CD4-positive, alpha-beta T cell treated with Interleukin-1 beta for 1 hour (primary cell): ENCODE measurements around the gene CYB5B.

Experiments used
- DNase-seq, 2 donors: peaks; one replicate each; pipeline ENCODE4 v3.0.0-alpha.2; 2020 to 2022

Gene CYB5B

DNA sequence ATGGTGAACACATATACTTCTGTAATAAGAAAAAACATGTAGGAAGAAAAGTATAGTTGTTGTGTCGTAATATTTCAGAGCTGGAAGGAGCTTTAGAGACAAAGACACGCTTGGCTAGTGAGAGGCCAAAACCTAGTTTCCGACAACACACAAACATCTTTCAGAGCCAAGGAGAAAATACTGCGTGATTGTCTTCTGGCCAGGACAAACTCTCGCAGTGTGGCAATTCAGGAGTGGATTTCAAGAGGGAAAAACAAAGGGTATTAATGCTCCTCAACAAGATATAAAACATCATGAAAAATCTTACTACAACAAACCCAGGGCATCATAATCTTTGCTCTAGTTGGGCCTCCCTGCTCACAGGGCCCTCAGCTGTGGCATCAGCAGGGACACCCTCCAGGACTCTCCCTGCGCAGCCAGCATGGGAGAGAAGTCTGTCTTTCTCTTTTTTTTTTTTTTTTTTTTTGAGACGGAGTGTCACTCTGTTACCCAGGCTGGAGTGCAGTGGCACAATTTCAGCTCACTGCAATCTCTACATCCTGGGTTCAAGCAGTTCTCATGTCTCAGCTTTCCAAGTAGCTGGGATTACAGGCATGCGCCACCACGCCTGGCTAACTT, 66.4 kb downstream of the CYB5B start:
- DNase-seq = no peak

DNA sequence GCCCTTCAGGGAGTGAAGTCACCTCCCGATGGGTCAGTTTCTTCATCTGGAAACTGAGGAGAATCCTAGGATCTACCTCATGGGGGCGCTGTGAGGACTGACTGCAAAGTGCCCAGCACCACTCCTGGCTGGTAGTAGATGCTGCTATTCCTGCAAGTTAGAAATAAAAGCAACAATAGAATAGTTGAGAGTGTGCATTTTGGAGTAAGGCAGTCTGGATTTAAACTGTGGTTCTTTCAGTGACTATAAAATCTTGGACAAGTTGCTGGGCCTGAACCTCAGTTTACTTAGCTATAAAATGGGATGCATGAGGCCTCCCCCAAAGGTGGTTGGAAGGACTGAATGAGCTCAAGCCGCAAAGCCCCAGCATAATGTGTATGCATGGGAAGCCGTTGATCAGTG, 70.6 kb downstream of the CYB5B start:
- DNase-seq = peak; percentile 25 to 29

DNA sequence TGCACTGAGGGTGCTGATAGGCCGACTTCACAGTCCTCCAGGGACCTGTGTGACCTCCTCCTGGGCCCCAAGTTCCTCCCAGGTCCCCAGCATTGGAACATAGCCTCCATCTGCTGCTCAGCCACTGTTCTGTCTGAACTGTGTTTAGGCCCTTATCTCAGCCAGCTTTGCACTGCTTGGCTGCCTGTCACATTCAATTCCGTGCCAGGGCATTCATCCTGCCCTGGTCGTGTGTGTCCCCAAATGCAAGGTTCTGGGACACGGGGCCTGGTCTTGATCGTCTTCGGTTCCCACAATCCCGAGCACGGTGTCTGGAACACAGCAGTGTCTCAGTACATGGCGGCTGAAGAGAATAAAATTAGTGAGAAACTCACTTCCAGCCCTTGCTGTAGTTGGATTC, 71.4 kb downstream of the CYB5B start:
- no peak for DNase-seq

DNA sequence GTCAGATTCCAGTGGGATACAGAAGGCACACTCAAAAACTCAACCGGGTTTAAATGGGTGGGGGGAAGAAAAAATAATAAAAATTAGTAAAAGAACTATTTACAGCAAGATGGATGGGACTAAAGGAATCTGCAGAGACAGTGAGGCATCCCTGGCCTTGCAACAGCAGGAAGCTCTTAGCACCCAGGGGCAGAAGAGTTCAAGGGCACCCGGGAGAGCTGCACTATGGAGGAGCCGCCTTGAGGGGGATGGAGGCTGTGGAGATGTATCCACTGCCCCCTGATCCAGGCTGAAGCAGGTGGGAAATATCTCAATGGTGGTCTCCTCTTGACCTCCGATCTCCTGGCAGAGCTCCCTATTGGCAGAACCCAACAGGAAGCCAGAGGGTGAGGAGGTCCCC, 72.0 kb downstream of the CYB5B start:
- DNase-seq = no peak

DNA sequence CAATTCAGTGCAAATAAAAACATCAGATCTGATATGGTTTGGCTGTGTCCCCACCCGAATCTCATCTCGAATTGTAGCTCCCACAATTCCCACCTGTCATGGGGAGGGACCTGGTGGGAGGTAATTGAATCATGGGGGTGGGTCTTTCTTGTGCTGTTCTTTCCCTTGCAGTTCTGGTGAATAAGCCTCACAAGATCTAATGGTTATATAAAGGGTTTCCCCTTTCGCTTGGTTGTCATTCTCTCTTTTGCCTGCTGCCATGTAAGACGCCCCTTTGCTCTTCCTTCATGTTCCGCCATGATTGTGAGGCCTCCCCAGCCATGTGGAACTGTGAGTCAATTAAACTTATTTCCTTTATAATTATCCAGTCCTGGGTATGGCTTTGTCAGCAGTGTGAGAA, 72.5 kb downstream of the CYB5B start:
- DNase-seq = no peak

DNA sequence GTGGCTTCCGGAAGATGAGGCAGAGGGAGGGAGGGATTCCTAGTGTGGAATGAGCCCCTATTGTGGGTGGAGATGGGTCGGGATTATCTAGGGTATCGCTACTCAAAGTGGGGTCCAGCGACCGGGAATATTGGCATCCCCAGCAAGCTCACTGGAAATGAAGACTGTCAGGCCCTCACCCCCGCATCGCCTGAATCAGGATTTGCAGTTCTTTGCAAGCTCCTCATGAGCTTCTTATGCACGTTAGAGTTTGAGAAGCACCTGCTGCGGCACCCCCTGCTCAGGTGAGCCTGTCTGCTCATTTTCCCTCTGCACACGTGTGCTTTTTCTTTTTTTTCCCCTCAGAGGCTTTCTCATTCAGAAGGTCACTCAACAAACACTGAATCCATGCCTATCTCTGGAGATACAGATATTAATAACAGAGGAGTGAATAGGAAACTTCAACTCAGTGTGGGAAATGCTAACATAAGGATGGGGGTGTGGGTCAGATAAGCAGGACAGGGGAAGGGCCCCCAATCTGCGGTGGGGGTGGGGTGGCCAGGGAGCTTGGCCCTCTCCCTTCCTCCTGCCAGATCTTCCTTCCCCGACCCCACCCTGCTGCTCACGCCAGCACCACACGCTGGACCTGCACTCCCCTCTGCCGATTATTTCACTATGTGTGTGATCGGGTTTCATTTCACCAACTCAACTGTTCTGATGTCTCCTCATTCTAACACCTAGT, 73.6 kb downstream of the CYB5B start:
- no peak for DNase-seq

DNA sequence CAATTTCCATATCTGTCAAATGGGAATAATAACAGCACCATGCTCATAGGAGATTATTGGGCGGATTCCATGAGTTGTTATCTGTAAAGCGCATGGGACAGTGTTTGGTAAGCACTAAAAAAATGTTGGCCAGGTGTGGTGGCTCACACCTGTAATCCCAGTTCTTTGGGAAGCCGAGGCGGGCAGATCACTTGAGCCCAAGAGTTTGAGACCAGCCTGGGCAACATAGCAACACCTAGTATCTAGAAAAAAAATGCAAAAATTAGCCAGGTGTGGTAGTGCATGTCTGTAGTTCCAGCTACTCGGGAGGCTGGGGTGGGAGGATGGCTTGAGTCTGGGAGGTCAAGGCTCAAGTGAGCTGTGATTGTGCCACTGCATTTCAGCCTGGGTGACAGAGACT, 74.5 kb downstream of the CYB5B start:
- DNase-seq = no peak

DNA sequence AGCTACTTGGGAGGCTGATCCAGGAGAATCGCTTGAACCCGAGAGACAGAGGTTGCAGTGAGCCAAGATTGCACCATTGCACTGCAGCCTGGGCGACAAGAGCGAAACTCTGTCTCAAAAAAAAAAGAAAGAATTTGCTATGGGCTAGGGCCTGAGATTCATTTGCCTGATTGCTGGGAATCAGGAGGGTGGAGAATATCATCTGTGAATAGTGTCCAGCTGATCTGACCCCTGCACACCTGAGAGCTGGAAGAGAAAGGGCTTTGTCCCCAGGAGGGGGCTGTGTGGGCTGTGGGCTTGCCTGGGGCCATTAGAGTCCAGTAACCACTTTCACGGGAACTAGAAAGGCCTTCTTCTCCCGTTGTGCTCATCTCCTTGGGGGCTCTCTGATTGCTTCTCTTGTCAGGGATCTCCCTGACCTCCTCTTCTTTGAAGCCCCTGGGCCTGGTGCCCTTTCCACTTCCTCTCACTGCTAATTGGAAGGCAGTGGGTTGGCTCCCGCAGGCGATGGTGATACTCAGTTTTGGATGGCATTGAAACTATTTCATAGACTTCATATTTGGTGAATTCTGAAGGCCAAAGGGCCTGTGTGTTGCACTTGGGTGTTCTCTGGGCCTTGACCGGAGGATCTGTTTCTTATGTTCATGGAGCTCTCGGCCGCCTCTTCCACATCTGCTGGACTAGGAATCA, 75.3 kb downstream of the CYB5B start:
- no peak for DNase-seq

DNA sequence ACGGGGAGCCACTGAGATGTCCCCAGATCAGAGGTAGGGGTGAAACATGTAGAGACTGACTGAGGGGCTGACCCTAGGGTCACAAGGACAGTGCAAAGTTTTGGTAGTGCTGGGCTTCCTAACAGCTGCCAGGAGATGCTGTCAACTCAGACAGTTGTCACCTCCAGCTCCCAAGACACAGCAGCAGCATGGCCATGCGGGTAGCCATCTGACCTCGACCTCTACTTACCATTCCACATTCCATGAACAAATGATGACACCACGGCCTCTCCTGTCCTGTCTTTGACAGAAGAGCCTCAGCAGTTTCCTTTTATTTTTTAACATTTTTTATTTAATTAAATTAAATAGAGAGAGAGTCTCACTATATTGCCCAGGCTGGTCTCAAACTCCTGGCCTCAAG, 76.1 kb downstream of the CYB5B start:
- DNase-seq = no peak

DNA sequence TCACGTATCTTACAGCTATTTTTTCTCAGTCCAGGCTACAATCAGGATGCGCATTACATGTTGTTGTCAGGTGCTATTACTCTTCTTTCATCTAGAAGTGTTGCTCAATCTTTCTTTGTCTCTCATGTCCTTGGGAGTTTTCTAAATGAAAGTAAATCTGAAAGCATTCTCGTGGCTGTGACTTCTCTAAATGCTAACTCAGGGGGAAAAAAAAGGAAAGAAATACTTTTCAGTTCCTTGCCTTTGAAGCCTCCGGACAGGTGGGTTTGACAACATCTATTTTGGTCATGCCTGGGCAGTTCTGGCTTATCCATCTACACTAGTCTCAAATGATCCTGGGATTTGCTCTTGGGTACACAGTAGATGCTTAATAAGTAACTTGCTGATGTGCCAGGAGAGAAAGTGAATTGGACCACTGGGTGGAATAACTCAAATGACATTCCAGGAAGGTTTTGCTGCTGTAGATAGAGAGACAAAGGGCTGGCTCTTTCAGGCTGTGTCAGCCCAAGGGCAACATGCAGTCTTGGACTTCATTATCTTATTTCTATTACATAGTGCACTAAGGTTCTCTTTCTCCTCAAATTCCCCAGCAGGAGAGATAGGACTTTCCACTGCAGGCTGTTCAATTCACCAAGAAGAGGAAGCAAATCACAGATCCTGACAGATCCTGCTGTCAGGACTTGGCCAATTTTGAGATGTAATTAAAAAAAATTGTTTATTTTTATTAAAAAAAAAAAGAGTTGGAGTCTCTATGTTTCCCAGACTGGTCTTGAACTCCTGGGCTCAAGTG, 77.7 kb downstream of the CYB5B start:
- DNase-seq = no peak

DNA sequence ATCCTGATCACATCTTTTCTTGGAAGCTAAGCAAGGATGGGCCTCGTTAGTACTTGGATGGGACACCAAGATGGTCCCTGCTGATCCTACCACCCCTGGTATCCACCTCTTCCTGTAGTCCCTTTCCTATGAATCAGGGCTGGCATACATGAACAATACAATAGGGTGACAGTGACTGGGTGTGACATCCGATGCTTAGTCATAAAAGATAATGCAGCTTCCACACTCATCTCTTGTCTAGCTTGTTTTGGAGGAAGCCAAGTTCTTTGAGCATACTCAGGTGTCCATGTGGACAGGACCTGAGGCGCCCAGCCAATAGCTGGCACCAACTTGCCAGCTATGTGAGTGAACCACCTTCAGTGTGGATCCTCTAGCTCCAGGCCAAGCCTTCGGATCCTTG, 78.8 kb downstream of the CYB5B start:
- DNase-seq = no peak

DNA sequence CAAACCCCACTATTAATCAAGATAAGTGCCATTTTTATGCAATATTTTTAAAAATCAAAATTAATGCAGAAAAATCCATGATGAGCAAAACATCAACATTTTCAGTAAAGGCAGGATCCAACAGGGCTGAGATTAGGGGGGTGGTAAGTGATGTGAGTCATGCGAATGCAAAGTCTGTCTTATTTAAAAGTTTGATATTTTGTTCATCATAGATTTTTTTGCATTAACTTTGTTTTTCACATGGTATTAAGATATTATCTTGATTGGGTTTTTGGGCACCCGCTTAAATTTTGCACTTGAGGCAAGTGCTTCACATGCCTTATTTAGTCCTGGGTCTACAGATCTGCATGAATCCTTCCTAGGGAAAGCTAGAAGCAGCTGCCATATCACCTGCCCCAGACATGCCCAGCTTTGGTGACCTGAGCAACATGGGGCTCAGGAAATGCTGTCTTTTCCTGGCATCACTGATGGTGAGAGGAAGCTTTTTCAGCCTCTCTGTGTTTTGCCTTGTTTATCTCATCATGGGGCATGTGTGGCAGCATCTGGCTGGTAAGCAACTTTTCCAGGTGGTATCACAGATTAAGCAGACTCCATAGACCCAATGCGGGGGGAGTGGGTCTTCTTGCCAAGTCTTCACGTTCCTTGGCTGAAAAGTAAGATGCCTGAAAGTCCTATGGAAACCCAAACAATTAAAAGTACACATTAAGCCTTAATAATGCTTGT, 83.8 kb downstream of the CYB5B start:
- DNase-seq = no peak

DNA sequence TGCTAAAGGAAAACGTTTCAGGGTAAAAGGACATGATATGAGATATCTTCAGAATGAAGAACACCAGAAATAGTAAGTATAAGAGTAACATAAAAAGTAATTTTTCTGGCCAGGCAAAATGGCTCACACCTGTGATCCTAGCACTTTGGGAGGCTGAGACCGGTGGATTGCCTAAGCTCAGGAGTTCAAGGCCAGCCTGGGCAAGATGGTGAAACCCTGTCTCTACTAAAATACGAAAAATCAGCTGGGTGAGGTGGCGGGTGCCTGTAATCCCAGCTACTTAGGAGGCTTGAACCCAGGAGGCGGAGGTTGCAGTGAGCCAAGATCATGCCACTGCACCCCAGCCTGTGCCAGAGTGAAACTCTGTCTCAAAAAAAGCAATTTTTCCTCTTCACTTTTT, 84.7 kb downstream of the CYB5B start:
- DNase-seq = no peak

DNA sequence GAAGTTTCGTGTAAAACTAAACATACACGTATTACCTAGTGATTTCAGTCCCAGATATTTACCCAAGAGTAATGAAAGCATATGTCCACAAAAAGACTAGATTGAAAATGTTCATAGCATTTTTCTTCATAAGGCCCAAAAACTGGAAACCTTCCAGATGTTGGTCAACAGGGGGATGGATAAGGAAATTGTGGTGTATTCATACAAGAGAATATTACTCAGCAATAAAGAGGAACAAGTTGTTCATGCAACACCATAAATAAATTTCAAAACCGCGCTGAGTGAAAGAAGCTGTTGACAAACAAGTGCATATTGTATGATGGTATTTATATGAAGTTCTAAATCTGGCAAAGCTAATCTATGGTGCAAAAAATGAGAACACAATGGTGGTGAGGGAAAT, 87.2 kb downstream of the CYB5B start:
- no peak for DNase-seq

DNA sequence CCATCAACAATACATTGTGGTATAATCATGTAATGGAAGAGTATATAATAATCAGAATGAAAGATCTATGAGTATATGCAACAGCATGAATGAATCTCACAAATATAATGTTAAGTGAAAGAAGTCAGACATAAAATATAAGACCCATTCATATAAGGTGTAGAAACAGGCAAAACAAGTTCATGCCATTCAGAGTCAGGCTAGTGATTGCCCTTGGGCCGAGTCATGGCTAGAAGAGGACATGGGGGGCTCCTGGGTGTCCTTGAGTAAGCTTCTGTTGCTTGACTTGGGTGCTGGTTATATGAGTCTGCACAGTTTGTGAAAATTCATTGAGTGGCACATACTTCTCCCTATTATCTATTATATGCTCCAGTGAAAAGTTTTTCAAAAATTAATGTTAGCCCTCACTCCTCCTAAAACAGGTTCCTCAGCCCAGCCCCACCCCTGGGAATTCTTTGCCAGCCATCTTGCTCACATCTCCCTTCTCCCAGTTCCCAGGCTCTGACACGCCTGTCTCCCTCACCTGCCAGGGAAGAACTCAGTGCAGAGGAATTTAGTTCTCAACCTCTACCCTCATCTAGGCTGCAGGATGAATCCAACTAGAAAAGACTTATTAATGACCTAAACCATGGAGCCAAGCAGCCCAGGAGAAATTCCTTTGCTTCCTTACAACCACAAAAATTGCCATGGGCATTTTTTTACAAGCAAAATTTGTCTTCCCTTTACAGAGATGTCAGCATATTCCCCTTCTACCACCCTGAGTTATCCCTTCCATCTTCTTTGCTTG, 89.0 kb downstream of the CYB5B start:
- no peak for DNase-seq

DNA sequence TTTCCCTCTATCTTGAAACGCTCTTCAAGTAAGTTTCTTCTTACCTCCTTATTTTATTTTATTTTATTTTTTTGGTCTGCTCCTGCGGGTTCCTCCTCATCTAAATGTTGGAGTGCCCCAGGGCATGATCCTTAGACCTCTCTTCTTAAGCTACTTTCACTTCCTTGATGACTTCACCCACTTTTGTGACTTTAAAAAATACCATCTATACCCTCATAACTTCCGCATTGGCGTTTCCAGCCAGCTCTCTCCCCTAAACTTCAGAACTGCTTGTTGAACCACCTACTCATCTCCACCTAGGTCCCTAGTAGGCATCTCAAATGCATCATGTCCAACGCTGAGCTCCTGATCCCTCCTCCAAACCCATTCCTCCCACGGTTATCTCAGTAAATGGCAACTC, 89.9 kb downstream of the CYB5B start:
- peak in 1 of 2 donors; percentile 15 for DNase-seq
